Measurements from ENCODE around the gene STAT5B.
A peak's percentile ranks its signal among the peaks of the same experiment; 100 is the strongest.
"Not testable (repeated sequence)": the region's sequence is repeated elsewhere in the genome, so short reads cannot be mapped to it uniquely, and the experiment has no call there.

Gene STAT5B

GRCh38 chr17:42272162-42272907 lies 3.9 kb downstream of the STAT5B start:
- peak overlapping the region; percentile 90 for H3K27ac Mint-ChIP-seq
- H3K36me3 Mint-ChIP-seq (ENCODE audit: low read depth): peaks cover 18% of the 10 kb centered on the region
- no peaks in the 10 kb centered on the region for H3K27me3 Mint-ChIP-seq (ENCODE audit: low read depth)
- peak overlapping the region; percentile 97 for H3K4me3 Mint-ChIP-seq
- no peaks in the 10 kb centered on the region for H3K9me3 Mint-ChIP-seq
- H3K4me1 Mint-ChIP-seq (ENCODE audit: low read depth): peaks cover 55% of the 10 kb centered on the region
- no peak for DNase-seq (ENCODE audit: low spot score)

GRCh38 chr17:42271779-42272035 lies 4.5 kb downstream of the STAT5B start:
- no peaks in the 10 kb centered on the region for H3K9me3 Mint-ChIP-seq
- H3K36me3 Mint-ChIP-seq (ENCODE audit: low read depth): peaks cover 22% of the 10 kb centered on the region
- H3K27ac Mint-ChIP-seq: peak overlapping the region; percentile 90
- DNase-seq (ENCODE audit: low spot score): no peak
- H3K4me1 Mint-ChIP-seq (ENCODE audit: low read depth): peaks cover 56% of the 10 kb centered on the region
- H3K4me3 Mint-ChIP-seq: peak overlapping the region; percentile 97
- no peaks in the 10 kb centered on the region for H3K27me3 Mint-ChIP-seq (ENCODE audit: low read depth)

- no peak for DNase-seq (ENCODE audit: low spot score)
- H3K27ac Mint-ChIP-seq: peak overlapping the region; percentile 90
- H3K27me3 Mint-ChIP-seq (ENCODE audit: low read depth): no peaks in the 10 kb centered on the region
- H3K36me3 Mint-ChIP-seq (ENCODE audit: low read depth): peaks cover 25% of the 10 kb centered on the region
- H3K9me3 Mint-ChIP-seq: no peaks in the 10 kb centered on the region
- H3K4me3 Mint-ChIP-seq: peak overlapping the region; percentile 97
- H3K4me1 Mint-ChIP-seq (ENCODE audit: low read depth): peaks cover 60% of the 10 kb centered on the region
These were observed 5.0 kb downstream of the STAT5B start for GRCh38 chr17:42271006-42271778.

GRCh38 chr17:42270596-42270995 lies 5.6 kb downstream of the STAT5B start:
- H3K36me3 Mint-ChIP-seq (ENCODE audit: low read depth): peaks cover 27% of the 10 kb centered on the region
- H3K4me1 Mint-ChIP-seq (ENCODE audit: low read depth): peaks cover 60% of the 10 kb centered on the region
- peak overlapping the region; percentile 69 for H3K27ac Mint-ChIP-seq
- no peaks in the 10 kb centered on the region for H3K9me3 Mint-ChIP-seq
- DNase-seq (ENCODE audit: low spot score): no peak
- peak overlapping the region; percentile 32 for H3K4me3 Mint-ChIP-seq
- no peaks in the 10 kb centered on the region for H3K27me3 Mint-ChIP-seq (ENCODE audit: low read depth)

GRCh38 chr17:42270170-42270535 lies 6.0 kb downstream of the STAT5B start:
- H3K36me3 Mint-ChIP-seq (ENCODE audit: low read depth): peaks cover 25% of the 10 kb centered on the region
- DNase-seq (ENCODE audit: low spot score): no peak
- H3K27me3 Mint-ChIP-seq (ENCODE audit: low read depth): no peaks in the 10 kb centered on the region
- H3K4me1 Mint-ChIP-seq (ENCODE audit: low read depth): peaks cover 57% of the 10 kb centered on the region
- H3K4me3 Mint-ChIP-seq: no peak overlapping the region
- H3K9me3 Mint-ChIP-seq: no peaks in the 10 kb centered on the region
- peak overlapping the region; percentile 71 for H3K27ac Mint-ChIP-seq

- Mint-ChIP-seq H3K27me3 (ENCODE audit: low read depth) (no peaks in the 10 kb centered on the region), H3K36me3 (ENCODE audit: low read depth) (peaks cover 24% of the 10 kb centered on the region), H3K27ac (peak overlapping the region; percentile 60), H3K4me1 (ENCODE audit: low read depth) (peaks cover 48% of the 10 kb centered on the region), H3K4me3 (peak overlapping the region; percentile 16), H3K9me3 (no peaks in the 10 kb centered on the region)
- DNase-seq (ENCODE audit: low spot score): no peak
These were observed 8.0 kb downstream of the STAT5B start for GRCh38 chr17:42268236-42268635.

GRCh38 chr17:42266918-42267766 lies 9.0 kb downstream of the STAT5B start:
- Mint-ChIP-seq H3K4me1 (ENCODE audit: low read depth) (peaks cover 41% of the 10 kb centered on the region), H3K4me3 (no peak overlapping the region)
- peak; percentile 75 for DNase-seq (ENCODE audit: low spot score)

GRCh38 chr17:42266462-42266861 lies 9.7 kb downstream of the STAT5B start:
- no peaks in the 10 kb centered on the region for H3K27me3 Mint-ChIP-seq (ENCODE audit: low read depth)
- no peak for DNase-seq (ENCODE audit: low spot score)
- peaks cover 36% of the 10 kb centered on the region for H3K4me1 Mint-ChIP-seq (ENCODE audit: low read depth)
- peaks cover 21% of the 10 kb centered on the region for H3K36me3 Mint-ChIP-seq (ENCODE audit: low read depth)
- peak overlapping the region; percentile 86 for H3K27ac Mint-ChIP-seq
- H3K9me3 Mint-ChIP-seq: no peaks in the 10 kb centered on the region
- peak overlapping the region; percentile 40 for H3K4me3 Mint-ChIP-seq

More at GRCh38 chr17:42266918-42267766, 9.0 kb downstream of the STAT5B start:
- Mint-ChIP-seq H3K36me3 (ENCODE audit: low read depth) (peaks cover 21% of the 10 kb centered on the region), H3K27me3 (ENCODE audit: low read depth) (no peaks in the 10 kb centered on the region), H3K27ac (peak overlapping the region; percentile 86), H3K9me3 (no peaks in the 10 kb centered on the region)

- Mint-ChIP-seq H3K36me3 (ENCODE audit: low read depth) (peaks cover 15% of the 10 kb centered on the region), H3K4me1 (ENCODE audit: low read depth) (peaks cover 24% of the 10 kb centered on the region)
- not testable (repeated sequence) for H3K4me3 Mint-ChIP-seq; H3K9me3 Mint-ChIP-seq; H3K27ac Mint-ChIP-seq; DNase-seq (ENCODE audit: low spot score); H3K27me3 Mint-ChIP-seq (ENCODE audit: low read depth)
These were observed 11.8 kb downstream of the STAT5B start for GRCh38 chr17:42264366-42264765.

- Mint-ChIP-seq H3K4me1 (ENCODE audit: low read depth) (peaks cover 8% of the 10 kb centered on the region), H3K9me3 (no peaks in the 10 kb centered on the region), H3K36me3 (ENCODE audit: low read depth) (peaks cover 2% of the 10 kb centered on the region), H3K27ac (no peak overlapping the region), H3K27me3 (ENCODE audit: low read depth) (no peaks in the 10 kb centered on the region), H3K4me3 (no peak overlapping the region)
- DNase-seq (ENCODE audit: low spot score): no peak
These were observed 15.9 kb downstream of the STAT5B start for GRCh38 chr17:42260318-42260717.

- Mint-ChIP-seq H3K4me1 (ENCODE audit: low read depth) (peaks cover 26% of the 10 kb centered on the region), H3K27me3 (ENCODE audit: low read depth) (no peaks in the 10 kb centered on the region), H3K4me3 (no peak overlapping the region), H3K9me3 (no peaks in the 10 kb centered on the region), H3K36me3 (ENCODE audit: low read depth) (peaks cover 2% of the 10 kb centered on the region), H3K27ac (no peak overlapping the region)
- DNase-seq (ENCODE audit: low spot score): no peak
These were observed 20.7 kb downstream of the STAT5B start for GRCh38 chr17:42255445-42255844.

GRCh38 chr17:42253578-42253977 lies 22.6 kb downstream of the STAT5B start:
- Mint-ChIP-seq H3K9me3 (no peaks in the 10 kb centered on the region), H3K27me3 (ENCODE audit: low read depth) (no peaks in the 10 kb centered on the region), H3K36me3 (ENCODE audit: low read depth) (peaks cover 4% of the 10 kb centered on the region), H3K4me1 (ENCODE audit: low read depth) (peaks cover 38% of the 10 kb centered on the region), H3K27ac (no peak overlapping the region), H3K4me3 (no peak overlapping the region)
- no peak for DNase-seq (ENCODE audit: low spot score)

- Mint-ChIP-seq H3K27me3 (ENCODE audit: low read depth) (no peaks in the 10 kb centered on the region), H3K36me3 (ENCODE audit: low read depth) (peaks cover 6% of the 10 kb centered on the region), H3K9me3 (no peaks in the 10 kb centered on the region), H3K27ac (peak overlapping the region; percentile 68), H3K4me3 (no peak overlapping the region), H3K4me1 (ENCODE audit: low read depth) (peaks cover 42% of the 10 kb centered on the region)
- DNase-seq (ENCODE audit: low spot score): no peak
These were observed 23.3 kb downstream of the STAT5B start for GRCh38 chr17:42252597-42253550.

All from T-helper 2 cell treated with Interferon-gamma antibody and Interleukin-4, amounts not matched to agents 5 μg/mL and 100 μg/mL, for 36 hours (primary cell).